Astrocyte (in vitro differentiated cells and primary cell): Measurements from ENCODE around the gene CACNB2.

Source experiments
- EZH2 ChIP-seq: IDR thresholded peaks from 2 replicates; pipeline ENCODE4 v1.6.1; 2012; ENCODE audit warnings: mild to moderate bottlenecking, low read length, inconsistent platforms; ENCODE audit not compliant: insufficient read depth
- TF ChIP-seq, protein P1 (sequence below): IDR thresholded peaks from 2 replicates; pipeline ENCODE4 v1.5.1; 2011; ENCODE audit warnings: low read depth, mild to moderate bottlenecking, inconsistent platforms, low read length, moderate library complexity; ENCODE audit not compliant: insufficient read depth

DNA sequence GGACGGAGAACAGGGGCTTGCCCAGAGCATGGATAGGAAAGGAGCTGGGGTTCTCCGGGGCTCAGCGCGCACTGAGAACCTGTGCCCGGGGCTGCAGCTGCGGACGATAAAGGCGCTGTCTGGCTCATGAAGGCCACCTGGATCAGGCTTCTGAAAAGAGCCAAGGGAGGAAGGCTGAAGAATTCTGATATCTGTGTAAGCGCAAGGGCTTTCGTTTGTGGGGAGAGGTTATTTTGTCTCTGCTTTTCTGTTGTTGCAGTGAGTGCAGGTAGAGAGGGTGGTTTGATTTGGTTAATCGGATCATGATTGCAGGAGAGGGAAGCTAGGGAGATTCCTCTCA lies 260.7 kb downstream of the CACNB2 start:
- TF ChIP-seq, protein P1, sequence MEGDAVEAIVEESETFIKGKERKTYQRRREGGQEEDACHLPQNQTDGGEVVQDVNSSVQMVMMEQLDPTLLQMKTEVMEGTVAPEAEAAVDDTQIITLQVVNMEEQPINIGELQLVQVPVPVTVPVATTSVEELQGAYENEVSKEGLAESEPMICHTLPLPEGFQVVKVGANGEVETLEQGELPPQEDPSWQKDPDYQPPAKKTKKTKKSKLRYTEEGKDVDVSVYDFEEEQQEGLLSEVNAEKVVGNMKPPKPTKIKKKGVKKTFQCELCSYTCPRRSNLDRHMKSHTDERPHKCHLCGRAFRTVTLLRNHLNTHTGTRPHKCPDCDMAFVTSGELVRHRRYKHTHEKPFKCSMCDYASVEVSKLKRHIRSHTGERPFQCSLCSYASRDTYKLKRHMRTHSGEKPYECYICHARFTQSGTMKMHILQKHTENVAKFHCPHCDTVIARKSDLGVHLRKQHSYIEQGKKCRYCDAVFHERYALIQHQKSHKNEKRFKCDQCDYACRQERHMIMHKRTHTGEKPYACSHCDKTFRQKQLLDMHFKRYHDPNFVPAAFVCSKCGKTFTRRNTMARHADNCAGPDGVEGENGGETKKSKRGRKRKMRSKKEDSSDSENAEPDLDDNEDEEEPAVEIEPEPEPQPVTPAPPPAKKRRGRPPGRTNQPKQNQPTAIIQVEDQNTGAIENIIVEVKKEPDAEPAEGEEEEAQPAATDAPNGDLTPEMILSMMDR: no peak
- no peak for TF ChIP-seq EZH2
